ENCODE data around the gene TTC12.

Gene TTC12

GRCh38 chr11:113269096-113269495 is 45.3 kb upstream of the TTC12 start:
- Histone ChIP-seq H3K9me2 (replicated peaks; ENCODE audit: insufficient read depth, low read length) (no peaks in the 10 kb centered on the region), H2AFZ (ENCODE audit: low read length) (no peak overlapping the region), H3K4me3 (ENCODE audit: low read length) (no peak overlapping the region), H3K36me3 (replicated peaks; ENCODE audit: insufficient read depth, low read length) (no peaks in the 10 kb centered on the region), H3F3A (ENCODE audit: insufficient read depth, low read length) (no peaks in the 10 kb centered on the region), H3K9ac (ENCODE audit: low read length) (no peak overlapping the region), H3K27ac (ENCODE audit: low read length) (no peak overlapping the region), H3K79me2 (ENCODE audit: low read length) (no peaks in the 10 kb centered on the region), H3K9me3 (replicated peaks; ENCODE audit: insufficient read depth, low read length) (no peaks in the 10 kb centered on the region), H4K20me1 (ENCODE audit: insufficient read depth, low read length) (no peaks in the 10 kb centered on the region), H3K4me1 (ENCODE audit: low read length) (no peaks in the 10 kb centered on the region), H3K4me2 (ENCODE audit: low read depth, low read length) (no peak overlapping the region), H3K27me3 (replicated peaks; ENCODE audit: insufficient read depth, low read length) (no peaks in the 10 kb centered on the region)
- TF ChIP-seq CTCF (IDR thresholded peaks at IDR 0.05; ENCODE audit: low read length) (no peak), EZH2phosphoT487 (IDR thresholded peaks at IDR 0.05; ENCODE audit: low read length) (no peak), EZH2 (optimal IDR thresholded peaks at IDR 0.05; ENCODE audit: low read depth, low read length) (no peak)
- no peak for DNase-seq

GRCh38 chr11:113269636-113270035 is 44.7 kb upstream of the TTC12 start:
- Histone ChIP-seq H3K9ac (ENCODE audit: low read length) (no peak overlapping the region), H2AFZ (ENCODE audit: low read length) (no peak overlapping the region), H3K4me3 (ENCODE audit: low read length) (no peak overlapping the region), H3K79me2 (ENCODE audit: low read length) (no peaks in the 10 kb centered on the region), H3K27ac (ENCODE audit: low read length) (no peak overlapping the region), H3K9me2 (replicated peaks; ENCODE audit: insufficient read depth, low read length) (no peaks in the 10 kb centered on the region), H3K36me3 (replicated peaks; ENCODE audit: insufficient read depth, low read length) (no peaks in the 10 kb centered on the region), H3K9me3 (replicated peaks; ENCODE audit: insufficient read depth, low read length) (no peaks in the 10 kb centered on the region), H3K4me1 (ENCODE audit: low read length) (no peaks in the 10 kb centered on the region), H3K4me2 (ENCODE audit: low read depth, low read length) (no peak overlapping the region), H3K27me3 (replicated peaks; ENCODE audit: insufficient read depth, low read length) (no peaks in the 10 kb centered on the region), H3F3A (ENCODE audit: insufficient read depth, low read length) (no peaks in the 10 kb centered on the region), H4K20me1 (ENCODE audit: insufficient read depth, low read length) (no peaks in the 10 kb centered on the region)
- no peak for DNase-seq
- no peak for TF ChIP-seq CTCF (IDR thresholded peaks at IDR 0.05; ENCODE audit: low read length)

GRCh38 chr11:113270080-113270479 is 44.3 kb upstream of the TTC12 start:
- Histone ChIP-seq H3K36me3 (replicated peaks; ENCODE audit: insufficient read depth, low read length) (no peaks in the 10 kb centered on the region), H3K4me1 (ENCODE audit: low read length) (no peaks in the 10 kb centered on the region)

GRCh38 chr11:113271551-113272245 is 42.7 kb upstream of the TTC12 start:
- H3K9ac ChIP-seq (ENCODE audit: low read length), result no peak overlapping the region
- no peaks in the 10 kb centered on the region for H3K36me3 ChIP-seq (replicated peaks; ENCODE audit: insufficient read depth, low read length)
- H3K4me3 ChIP-seq (ENCODE audit: low read length), result no peak overlapping the region
- no peaks in the 10 kb centered on the region for H4K20me1 ChIP-seq (ENCODE audit: insufficient read depth, low read length)
- no peak for DNase-seq
- no peaks in the 10 kb centered on the region for H3K79me2 ChIP-seq (ENCODE audit: low read length)
- TF ChIP-seq EZH2 (optimal IDR thresholded peaks at IDR 0.05; ENCODE audit: low read depth, low read length), result no peak
- no peak for TF ChIP-seq CTCF (IDR thresholded peaks at IDR 0.05; ENCODE audit: low read length)
- TF ChIP-seq EZH2phosphoT487 (IDR thresholded peaks at IDR 0.05; ENCODE audit: low read length), result no peak
- H2AFZ ChIP-seq (ENCODE audit: low read length), result no peak overlapping the region
- no peak overlapping the region for H3K4me2 ChIP-seq (ENCODE audit: low read depth, low read length)
- H3K27me3 ChIP-seq (replicated peaks; ENCODE audit: insufficient read depth, low read length), result no peaks in the 10 kb centered on the region
- no peaks in the 10 kb centered on the region for H3K9me2 ChIP-seq (replicated peaks; ENCODE audit: insufficient read depth, low read length)
- no peaks in the 10 kb centered on the region for H3K9me3 ChIP-seq (replicated peaks; ENCODE audit: insufficient read depth, low read length)
- H3K27ac ChIP-seq (ENCODE audit: low read length), result no peak overlapping the region
- no peaks in the 10 kb centered on the region for H3F3A ChIP-seq (ENCODE audit: insufficient read depth, low read length)
- no peaks in the 10 kb centered on the region for H3K4me1 ChIP-seq (ENCODE audit: low read length)

More at GRCh38 chr11:113270080-113270479, 44.3 kb upstream of the TTC12 start:
- Histone ChIP-seq H4K20me1 (ENCODE audit: insufficient read depth, low read length) (no peaks in the 10 kb centered on the region), H3K4me2 (ENCODE audit: low read depth, low read length) (no peak overlapping the region), H3K27ac (ENCODE audit: low read length) (no peak overlapping the region), H2AFZ (ENCODE audit: low read length) (no peak overlapping the region), H3K27me3 (replicated peaks; ENCODE audit: insufficient read depth, low read length) (no peaks in the 10 kb centered on the region), H3K79me2 (ENCODE audit: low read length) (no peaks in the 10 kb centered on the region), H3F3A (ENCODE audit: insufficient read depth, low read length) (no peaks in the 10 kb centered on the region), H3K9ac (ENCODE audit: low read length) (no peak overlapping the region), H3K4me3 (ENCODE audit: low read length) (no peak overlapping the region), H3K9me3 (replicated peaks; ENCODE audit: insufficient read depth, low read length) (no peaks in the 10 kb centered on the region), H3K9me2 (replicated peaks; ENCODE audit: insufficient read depth, low read length) (no peaks in the 10 kb centered on the region)
- DNase-seq, result no peak
- TF ChIP-seq EZH2 (optimal IDR thresholded peaks at IDR 0.05; ENCODE audit: low read depth, low read length), result no peak
